Measurements from ENCODE around the gene CACNG4.

DNA sequence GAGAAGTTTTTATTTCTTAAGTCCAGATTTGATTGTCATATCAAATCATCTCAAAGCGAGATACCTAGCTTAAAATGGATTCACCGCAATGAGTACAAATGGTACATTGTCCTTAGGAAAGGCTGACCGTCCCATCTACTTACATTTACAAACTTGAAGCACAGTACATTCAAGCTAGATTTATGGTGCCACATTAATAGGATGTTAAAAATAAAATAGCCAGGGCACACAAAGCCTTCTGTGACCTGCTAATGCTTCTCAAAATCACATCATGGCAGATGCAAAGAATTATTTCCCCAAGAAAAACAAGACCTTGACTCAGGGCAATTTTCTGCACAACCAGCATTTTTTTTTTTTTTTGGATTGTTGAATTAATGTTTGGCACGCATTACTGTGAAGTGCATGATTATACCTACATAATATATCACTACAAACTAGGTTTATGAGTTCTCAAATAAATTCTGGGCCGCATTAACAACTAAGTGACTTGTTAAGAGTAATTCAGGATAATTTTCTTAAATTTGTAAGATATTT lies 105.2 kb downstream of the CACNG4 start:
- TF ChIP-seq, protein P1, sequence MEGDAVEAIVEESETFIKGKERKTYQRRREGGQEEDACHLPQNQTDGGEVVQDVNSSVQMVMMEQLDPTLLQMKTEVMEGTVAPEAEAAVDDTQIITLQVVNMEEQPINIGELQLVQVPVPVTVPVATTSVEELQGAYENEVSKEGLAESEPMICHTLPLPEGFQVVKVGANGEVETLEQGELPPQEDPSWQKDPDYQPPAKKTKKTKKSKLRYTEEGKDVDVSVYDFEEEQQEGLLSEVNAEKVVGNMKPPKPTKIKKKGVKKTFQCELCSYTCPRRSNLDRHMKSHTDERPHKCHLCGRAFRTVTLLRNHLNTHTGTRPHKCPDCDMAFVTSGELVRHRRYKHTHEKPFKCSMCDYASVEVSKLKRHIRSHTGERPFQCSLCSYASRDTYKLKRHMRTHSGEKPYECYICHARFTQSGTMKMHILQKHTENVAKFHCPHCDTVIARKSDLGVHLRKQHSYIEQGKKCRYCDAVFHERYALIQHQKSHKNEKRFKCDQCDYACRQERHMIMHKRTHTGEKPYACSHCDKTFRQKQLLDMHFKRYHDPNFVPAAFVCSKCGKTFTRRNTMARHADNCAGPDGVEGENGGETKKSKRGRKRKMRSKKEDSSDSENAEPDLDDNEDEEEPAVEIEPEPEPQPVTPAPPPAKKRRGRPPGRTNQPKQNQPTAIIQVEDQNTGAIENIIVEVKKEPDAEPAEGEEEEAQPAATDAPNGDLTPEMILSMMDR (IDR thresholded peaks at IDR 0.05; ENCODE audit: poor library complexity, severe bottlenecking): no peak
- TF ChIP-seq RAD21 (conservative IDR thresholded peaks at IDR 0.05) (no peak), MXI1 (conservative IDR thresholded peaks at IDR 0.05; ENCODE audit: poor library complexity, severe bottlenecking) (no peak), POLR2AphosphoS5 (IDR thresholded peaks at IDR 0.05) (no peak), EZH2 (IDR thresholded peaks at IDR 0.05; ENCODE audit: borderline replicate concordance, insufficient read depth, low read length, poor library complexity, severe bottlenecking) (no peak)

Measured in neural cell (in vitro differentiated cells).